ENCODE data around the gene MCCD1. TPM values are rescaled to one million over a fixed set of nuclear protein-coding genes. Genes with fewer than 3 reads are reported as not detected.
"Not testable (repeated sequence)": the region's sequence is repeated elsewhere in the genome, so short reads cannot be mapped to it uniquely, and the experiment has no call there.

Gene MCCD1
- total RNA-seq, 2 experiments from 2014 or later = not detected

- Mint-ChIP-seq H3K27ac (no peak overlapping the region), H3K4me3 (no peak overlapping the region), H3K27me3 (no peaks in the 10 kb centered on the region), H3K9me3 (no peaks in the 10 kb centered on the region), H3K4me1 (ENCODE audit: low read depth) (no peaks in the 10 kb centered on the region), H3K36me3 (ENCODE audit: low read depth) (no peaks in the 10 kb centered on the region)
- ChIA-PET POLR2A (no interaction called here), CTCF (no interaction called here)
- no peak for TF ChIP-seq CTCF (IDR thresholded peaks at IDR 0.05)
- intact Hi-C loops (cut with DNase I, micrococcal nuclease) = no loop called here
- ATAC-seq (ENCODE audit: poor library complexity) (no peak), DNase-seq (no peak)
- H3K4me1 ChIP-seq (ENCODE audit: insufficient read depth, low read length) = no peaks in the 10 kb centered on the region
- no peak overlapping the region for H3K27ac ChIP-seq (ENCODE audit: low read depth in 1 of 2, low read length in 2 of 2)
- H3K4me3 ChIP-seq (ENCODE audit: low read length) = no peak overlapping the region
- no peaks in the 10 kb centered on the region for H3K36me3 ChIP-seq (ENCODE audit: insufficient read depth, low read length)
- no peaks in the 10 kb centered on the region for H3K27me3 ChIP-seq (ENCODE audit: control insufficient read depth in 1 of 2, insufficient read depth in 2 of 2, low read length in 2 of 2)
- no peaks in the 10 kb centered on the region for H3K9me3 ChIP-seq (ENCODE audit: control insufficient read depth in 1 of 2, insufficient read depth in 1 of 2, low read length in 2 of 2)
These were observed 48.2 kb upstream of the MCCD1 start for GRCh38 chr6:31480574-31480973.

- Histone ChIP-seq H3K27me3 (ENCODE audit: control insufficient read depth in 1 of 2, insufficient read depth in 2 of 2, low read length in 2 of 2) (no peaks in the 10 kb centered on the region), H3K27ac (ENCODE audit: low read depth in 1 of 2, low read length in 2 of 2) (no peak overlapping the region), H3K4me3 (ENCODE audit: low read length) (no peak overlapping the region), H3K36me3 (ENCODE audit: insufficient read depth, low read length) (no peaks in the 10 kb centered on the region), H3K4me1 (ENCODE audit: insufficient read depth, low read length) (no peaks in the 10 kb centered on the region), H3K9me3 (ENCODE audit: control insufficient read depth in 1 of 2, insufficient read depth in 1 of 2, low read length in 2 of 2) (no peaks in the 10 kb centered on the region)
- Mint-ChIP-seq H3K9me3 (no peaks in the 10 kb centered on the region), H3K4me1 (ENCODE audit: low read depth) (no peaks in the 10 kb centered on the region), H3K4me3 (no peak overlapping the region), H3K27me3 (no peaks in the 10 kb centered on the region), H3K27ac (no peak overlapping the region), H3K36me3 (ENCODE audit: low read depth) (no peaks in the 10 kb centered on the region)
- ATAC-seq (ENCODE audit: poor library complexity) (no peak), DNase-seq (no peak)
- CTCF ChIA-PET = interaction anchor here (0.7 kb wide), 1 partner anchor 41 kb away, joined by 3 read pairs; no protein-coding TSS in a partner anchor
- POLR2A ChIA-PET = interaction anchor here (0.9 kb wide), 1 partner anchor 14 kb away, joined by 7 read pairs; the partner anchor contains the start of gene MICB
- intact Hi-C loops (cut with DNase I, micrococcal nuclease) = no loop called here
- no peak for TF ChIP-seq CTCF (IDR thresholded peaks at IDR 0.05)
These were observed 45.4 kb upstream of the MCCD1 start for GRCh38 chr6:31483392-31483791.

GRCh38 chr6:31485055-31485454 lies 43.7 kb upstream of the MCCD1 start:
- Mint-ChIP-seq H3K36me3 (ENCODE audit: low read depth) (no peaks in the 10 kb centered on the region), H3K27ac (no peak overlapping the region), H3K4me3 (no peak overlapping the region), H3K9me3 (no peaks in the 10 kb centered on the region), H3K27me3 (no peaks in the 10 kb centered on the region), H3K4me1 (ENCODE audit: low read depth) (no peaks in the 10 kb centered on the region)
- ChIA-PET POLR2A (no interaction called here), CTCF (no interaction called here)
- ATAC-seq (ENCODE audit: poor library complexity) (no peak), DNase-seq (no peak)
- Histone ChIP-seq H3K4me3 (ENCODE audit: low read length) (no peak overlapping the region), H3K27me3 (ENCODE audit: control insufficient read depth in 1 of 2, insufficient read depth in 2 of 2, low read length in 2 of 2) (no peaks in the 10 kb centered on the region), H3K36me3 (ENCODE audit: insufficient read depth, low read length) (no peaks in the 10 kb centered on the region), H3K4me1 (ENCODE audit: insufficient read depth, low read length) (no peaks in the 10 kb centered on the region), H3K9me3 (ENCODE audit: control insufficient read depth in 1 of 2, insufficient read depth in 1 of 2, low read length in 2 of 2) (no peaks in the 10 kb centered on the region), H3K27ac (ENCODE audit: low read depth in 1 of 2, low read length in 2 of 2) (no peak overlapping the region)
- intact Hi-C loops (cut with DNase I, micrococcal nuclease) = loop anchor here in 1 of 2 experiments (1.0 kb wide), 1 partner anchor 99 kb away; no protein-coding TSS in a partner anchor
- TF ChIP-seq CTCF (IDR thresholded peaks at IDR 0.05) = no peak

GRCh38 chr6:31486065-31486837 lies 42.5 kb upstream of the MCCD1 start:
- H3K9me3 ChIP-seq (ENCODE audit: control insufficient read depth in 1 of 2, insufficient read depth in 1 of 2, low read length in 2 of 2); H3K36me3 Mint-ChIP-seq (ENCODE audit: low read depth); H3K27me3 Mint-ChIP-seq; H3K27ac Mint-ChIP-seq; H3K9me3 Mint-ChIP-seq; POLR2A ChIA-PET; H3K4me3 ChIP-seq (ENCODE audit: low read length); H3K4me1 Mint-ChIP-seq (ENCODE audit: low read depth); CTCF ChIA-PET; DNase-seq; H3K27me3 ChIP-seq (ENCODE audit: control insufficient read depth in 1 of 2, insufficient read depth in 2 of 2, low read length in 2 of 2); intact Hi-C loops (cut with DNase I, micrococcal nuclease); H3K27ac ChIP-seq (ENCODE audit: low read depth in 1 of 2, low read length in 2 of 2); H3K36me3 ChIP-seq (ENCODE audit: insufficient read depth, low read length); H3K4me1 ChIP-seq (ENCODE audit: insufficient read depth, low read length); H3K4me3 Mint-ChIP-seq: not testable (repeated sequence)
- ATAC-seq (ENCODE audit: poor library complexity) = peak; percentile 56

GRCh38 chr6:31487674-31488073 lies 41.1 kb upstream of the MCCD1 start:
- H3K9me3 ChIP-seq (ENCODE audit: control insufficient read depth in 1 of 2, insufficient read depth in 1 of 2, low read length in 2 of 2); H3K4me3 Mint-ChIP-seq; intact Hi-C loops (cut with DNase I, micrococcal nuclease); H3K27ac ChIP-seq (ENCODE audit: low read depth in 1 of 2, low read length in 2 of 2); H3K27me3 Mint-ChIP-seq; DNase-seq; H3K27me3 ChIP-seq (ENCODE audit: control insufficient read depth in 1 of 2, insufficient read depth in 2 of 2, low read length in 2 of 2); H3K4me1 Mint-ChIP-seq (ENCODE audit: low read depth); H3K36me3 Mint-ChIP-seq (ENCODE audit: low read depth); POLR2A ChIA-PET; H3K36me3 ChIP-seq (ENCODE audit: insufficient read depth, low read length); H3K27ac Mint-ChIP-seq; H3K9me3 Mint-ChIP-seq; H3K4me3 ChIP-seq (ENCODE audit: low read length); CTCF ChIA-PET; ATAC-seq (ENCODE audit: poor library complexity): not testable (repeated sequence)
- H3K4me1 ChIP-seq (ENCODE audit: insufficient read depth, low read length) = peaks cover 18% of the 10 kb centered on the region

Data from CD4-positive, alpha-beta T cell (primary cell).